Activated CD8-positive, alpha-beta memory T cell treated with anti-CD3 and anti-CD28 coated beads for 24 hours (primary cell): ENCODE measurements around the gene FCSK.

Source experiments
- DNase-seq: peaks from one replicate; pipeline ENCODE4 v3.0.0-alpha.2; 2020

FCSK gene

DNA sequence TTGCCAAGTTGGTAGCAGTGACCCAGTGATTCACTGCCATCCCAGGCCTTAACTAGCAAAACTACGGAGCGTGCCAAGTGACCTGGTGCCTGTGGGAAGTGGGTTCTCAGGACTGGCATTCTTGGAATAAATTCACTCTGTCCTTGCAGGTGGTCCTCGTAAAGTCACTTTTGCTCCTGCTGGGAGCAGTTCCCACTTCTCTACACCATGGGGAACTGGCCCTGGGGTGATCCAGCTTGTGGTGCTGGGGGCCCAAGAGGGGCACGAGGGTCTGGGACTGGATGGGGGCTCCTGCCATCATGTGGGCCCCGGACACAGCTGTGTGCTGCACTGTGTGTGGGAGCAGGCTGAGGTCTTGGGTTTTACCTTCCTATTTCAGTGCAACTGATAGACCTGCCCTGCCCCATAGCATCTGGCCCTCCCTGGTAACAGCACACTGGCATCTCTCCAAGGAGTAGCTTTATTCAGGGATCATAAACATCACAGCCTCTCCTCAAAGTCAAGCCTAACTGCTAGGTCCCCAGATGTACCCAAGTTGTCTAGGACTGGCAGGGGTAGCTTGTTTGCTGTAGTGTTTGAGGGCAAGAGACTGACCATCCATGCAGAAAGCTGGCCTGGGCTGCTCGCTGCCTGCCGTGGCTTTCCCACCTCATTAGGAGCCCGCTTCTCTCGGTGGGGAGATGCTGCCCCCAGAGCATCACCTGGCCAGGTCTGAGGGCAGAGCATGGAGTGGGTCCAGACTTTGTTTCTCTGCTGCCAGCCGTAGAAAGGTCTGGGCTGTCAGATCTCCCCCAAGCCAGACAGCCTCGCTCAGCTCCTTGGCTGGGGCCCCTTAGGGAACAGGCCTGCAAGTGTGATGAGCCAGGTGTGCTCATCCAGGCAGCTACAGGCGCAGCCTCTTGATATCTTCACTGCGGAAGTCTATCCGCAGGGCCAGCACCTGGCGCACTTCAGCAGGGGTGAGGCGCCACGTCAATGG lies 26.0 kb downstream of the FCSK start:
- DNase-seq = no peak

- no peak for DNase-seq
These were observed 27.6 kb downstream of the FCSK start for GRCh38 chr16:70481929-70482536.

GRCh38 chr16:70482624-70483023 lies 28.2 kb downstream of the FCSK start:
- no peak for DNase-seq

- DNase-seq = no peak
These were observed 29.0 kb downstream of the FCSK start for GRCh38 chr16:70483426-70483825.

- DNase-seq = no peak
These were observed 30.5 kb downstream of the FCSK start for GRCh38 chr16:70484867-70485266.

- no peak for DNase-seq
These were observed 35.9 kb downstream of the FCSK start for GRCh38 chr16:70490261-70490660.

DNA sequence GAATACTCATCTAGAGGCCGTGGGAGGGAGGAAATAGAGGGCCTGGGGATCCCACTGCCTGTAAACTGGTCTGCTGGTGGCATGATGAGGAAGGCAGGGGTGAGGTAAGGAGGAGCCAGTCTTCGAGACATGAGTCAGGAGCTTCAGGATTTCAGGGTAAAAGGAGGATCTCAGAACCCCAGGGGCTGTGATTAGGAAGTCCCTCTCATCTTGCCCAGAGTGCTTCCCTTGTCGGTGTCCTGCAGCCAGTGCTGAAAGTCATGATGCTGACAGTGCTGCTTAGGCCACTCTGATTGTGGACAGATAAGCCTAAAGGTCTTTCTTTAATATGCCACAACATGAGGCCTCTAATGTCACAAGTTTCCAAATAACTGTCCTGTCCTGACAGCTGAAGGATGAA lies 39.4 kb downstream of the FCSK start:
- DNase-seq = no peak

GRCh38 chr16:70494202-70494770 lies 39.9 kb downstream of the FCSK start:
- DNase-seq = no peak

DNA sequence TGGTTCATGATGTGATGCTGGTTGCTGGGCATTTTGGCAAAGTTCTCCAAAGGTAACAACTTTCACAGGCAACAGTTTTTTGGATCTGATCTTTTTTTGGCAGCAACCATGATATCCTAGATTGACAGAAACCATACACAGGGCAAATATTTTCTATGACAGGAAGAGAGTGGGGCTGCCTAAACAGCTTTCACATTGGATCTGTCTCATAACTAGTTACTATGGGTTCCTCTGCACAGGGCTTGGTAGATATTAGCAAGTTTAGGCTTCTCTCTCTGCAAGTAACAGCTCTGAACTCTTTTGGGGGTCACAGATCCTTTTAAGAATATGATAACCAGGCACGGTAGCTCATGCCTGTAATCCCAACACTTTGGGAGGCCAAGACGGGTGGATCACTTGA lies 40.4 kb downstream of the FCSK start:
- DNase-seq = no peak

DNA sequence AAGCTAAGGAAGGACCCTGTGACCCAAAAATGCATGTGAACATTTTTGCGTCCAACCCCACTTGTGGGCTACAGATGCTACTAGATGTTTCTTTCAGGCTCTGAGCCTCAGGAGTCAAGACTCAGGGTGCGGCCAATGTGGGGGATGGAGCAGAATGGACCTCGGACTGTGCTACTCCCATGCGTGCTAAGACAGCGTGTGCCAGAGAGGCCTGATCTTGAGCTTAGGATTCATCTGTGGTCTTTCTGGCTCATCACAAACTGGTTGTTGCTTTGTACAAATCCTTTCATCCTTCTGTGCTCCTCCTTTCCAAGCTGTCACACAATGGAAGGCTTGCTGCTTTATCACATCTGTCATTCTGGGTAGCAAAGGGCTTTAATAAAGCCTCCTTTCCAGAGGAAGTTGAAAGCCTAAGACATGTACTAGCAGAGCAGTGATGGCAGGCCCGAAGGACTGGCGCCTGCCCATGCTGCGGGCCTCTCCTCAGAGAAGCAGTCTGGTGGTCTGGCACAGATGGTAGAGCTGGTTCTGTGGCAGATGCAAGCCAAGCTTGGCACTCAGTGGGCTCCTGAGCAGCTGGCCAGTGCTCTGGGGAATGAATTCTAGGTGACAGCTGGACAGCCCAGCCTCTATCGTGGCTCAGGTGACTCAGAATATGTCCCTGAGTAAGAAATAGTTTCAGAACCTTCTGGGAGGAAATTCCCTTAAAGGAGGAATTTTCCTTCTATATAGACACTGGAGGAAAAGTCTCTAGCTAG lies 41.2 kb downstream of the FCSK start:
- no peak for DNase-seq

DNA sequence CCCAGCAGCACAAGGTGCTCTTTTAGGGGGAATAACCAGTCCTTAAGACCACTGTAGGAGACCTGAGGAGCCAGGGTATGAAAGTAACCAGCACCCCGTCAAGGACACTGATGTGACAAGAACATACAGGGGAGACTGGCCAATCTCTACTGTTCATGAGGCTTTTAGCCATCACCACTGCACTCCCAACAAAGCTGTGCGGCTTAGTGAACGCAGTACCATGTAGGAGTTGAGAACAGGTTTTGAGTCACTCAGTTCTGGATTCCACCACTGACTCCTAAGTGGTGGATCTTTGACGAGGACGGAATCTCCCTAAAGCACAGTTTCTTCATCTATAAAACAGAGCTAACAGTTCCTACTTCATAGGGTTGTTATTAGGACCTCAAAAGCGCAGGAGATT lies 42.1 kb downstream of the FCSK start:
- DNase-seq = no peak

DNA sequence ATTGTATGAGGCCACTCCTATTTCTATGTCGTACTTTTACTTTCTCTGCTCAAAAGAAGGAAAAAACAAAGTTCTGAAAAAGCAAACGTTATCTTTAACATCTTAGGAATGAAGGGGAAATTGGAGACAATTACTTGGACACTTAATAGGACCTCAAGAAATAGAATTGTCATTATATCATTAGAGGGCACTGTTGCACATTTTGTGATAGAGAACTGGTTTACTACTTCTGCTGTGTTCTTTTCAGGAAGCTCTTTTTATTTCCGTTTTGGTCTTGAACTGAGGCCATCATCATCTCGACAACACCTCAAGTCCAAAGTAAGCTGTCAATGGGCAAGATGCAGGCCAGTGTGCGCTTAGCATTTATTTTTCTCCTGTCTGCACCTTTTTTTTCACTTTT lies 54.4 kb downstream of the FCSK start:
- no peak for DNase-seq

GRCh38 chr16:70510216-70510615 lies 55.8 kb downstream of the FCSK start:
- DNase-seq = no peak

GRCh38 chr16:70511833-70512232 lies 57.4 kb downstream of the FCSK start:
- DNase-seq = no peak

- DNase-seq = no peak
These were observed 58.1 kb downstream of the FCSK start for GRCh38 chr16:70512456-70512855.

DNA sequence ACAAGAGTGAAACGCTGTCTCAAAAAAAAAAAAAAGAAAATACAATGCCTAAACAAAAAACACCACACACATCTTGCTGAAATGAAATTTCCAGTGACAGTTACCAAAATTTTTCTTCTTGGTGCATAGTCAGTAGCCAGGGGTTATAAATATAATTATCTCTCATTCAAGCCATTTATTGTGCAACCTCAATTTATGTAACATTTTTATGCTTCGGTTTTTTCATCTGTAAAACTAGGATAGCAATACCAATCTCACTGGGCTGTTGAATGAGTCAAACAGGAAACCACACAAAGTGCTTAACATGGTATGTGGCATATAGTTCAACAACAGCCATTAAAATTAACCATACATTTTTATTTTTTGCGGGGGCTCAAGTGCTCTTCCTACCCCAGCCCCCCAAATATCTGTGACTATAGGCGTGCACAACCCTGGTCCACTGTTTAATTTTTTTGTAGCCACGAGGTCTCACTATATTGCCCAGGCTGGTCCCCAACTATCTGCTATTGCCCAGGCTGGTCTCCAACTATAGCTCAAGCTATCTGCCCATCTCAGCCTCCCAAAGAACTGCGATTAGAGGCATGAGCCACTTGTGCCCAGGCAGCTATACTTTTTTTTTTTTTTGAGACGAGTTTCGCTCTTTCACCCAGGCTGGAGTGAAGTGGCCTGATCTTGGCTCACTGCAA lies 66.4 kb downstream of the FCSK start:
- DNase-seq = no peak

GRCh38 chr16:70522216-70523075 lies 68.1 kb downstream of the FCSK start:
- DNase-seq = no peak

DNA sequence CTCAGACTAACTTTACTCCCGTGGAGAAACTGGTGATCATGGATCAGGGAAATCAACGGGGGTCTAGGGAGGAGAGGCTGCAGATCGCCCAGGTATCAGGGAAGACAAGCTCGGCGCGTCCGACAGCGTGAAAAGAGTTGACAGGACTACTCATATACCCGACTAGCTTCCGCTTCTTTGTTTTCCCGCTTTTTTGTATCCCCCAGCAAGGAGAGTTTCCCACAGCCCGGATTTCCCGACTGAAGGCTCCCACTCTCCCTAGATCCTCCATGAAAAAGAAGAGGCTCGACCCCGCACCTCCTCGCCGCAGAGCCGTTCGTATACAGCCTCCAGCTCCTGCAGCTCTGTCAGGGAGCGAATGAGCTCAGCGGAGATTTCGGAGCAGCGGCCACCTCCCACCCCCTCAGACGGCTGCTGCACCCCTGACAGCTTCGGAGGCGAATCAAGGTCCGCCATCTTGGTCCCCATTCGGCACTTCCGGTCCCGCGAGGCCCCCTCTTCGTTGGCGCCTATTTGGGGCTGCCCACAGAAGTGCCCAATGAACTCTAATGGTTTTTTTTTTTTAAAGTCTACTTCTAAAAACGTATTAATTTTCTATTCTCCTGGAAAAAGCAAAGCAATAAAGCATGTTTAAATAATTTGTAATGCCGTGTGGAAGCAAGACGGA lies 68.8 kb downstream of the FCSK start, which contains the start of gene COG4:
Gene COG4, minus strand, starts transcription at position 479 of the 667 bp plus-strand sequence. Its CDS starts 11 bp downstream, at position 468.
- peak; percentile 92 for DNase-seq

GRCh38 chr16:70523743-70524398 lies 69.5 kb downstream of the FCSK start, which contains the start of gene SF3B3:
Gene SF3B3, plus strand, starts transcription at chr16:70523816. Its CDS starts 2,841 bp downstream, at chr16:70526657.
- peak; percentile 93 for DNase-seq

GRCh38 chr16:70524399-70524825 lies 70.0 kb downstream of the FCSK start:
- peak; percentile 72 for DNase-seq
